H4 (cell line): ENCODE results near the gene NCAM2. TPM values are rescaled to one million over a fixed set of nuclear protein-coding genes. Genes with fewer than 3 reads are reported as not detected.

Experiments
- DNase-seq: peaks from one replicate; pipeline ENCODE4 v3.0.0-alpha.2; 2015; ENCODE audit warnings: low spot score
- total RNA-seq: library from RNA; depleted of rRNA; stranded (reverse); fragments of >200 nt; shearing (Covaris generic); gene quantifications from 2 replicates; pipeline ENCODE4 v1.2.3, GENCODE V29; 2014

The NCAM2 gene
- total RNA-seq, 1 experiment from 2014 or later: 9.8 TPM

DNA sequence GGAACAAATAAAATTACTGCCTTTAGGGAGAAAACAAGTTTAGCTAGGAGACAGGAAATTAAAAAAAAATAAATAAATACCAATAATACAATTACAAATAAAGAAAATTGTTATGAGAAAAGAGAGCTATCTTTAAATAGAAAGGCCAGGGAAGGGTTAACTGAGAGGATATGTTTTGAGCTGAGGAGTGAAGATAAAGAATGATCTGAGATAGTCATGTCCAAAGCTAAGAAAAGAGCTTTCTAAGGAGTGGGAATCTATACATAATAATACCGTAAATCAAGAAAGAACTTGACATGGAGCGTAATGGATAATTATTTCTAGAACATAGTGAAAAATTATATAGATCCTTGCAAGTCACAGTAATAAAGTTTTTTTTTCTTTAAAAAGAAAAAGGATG, 176.5 kb downstream of the NCAM2 start:
- no peak for DNase-seq

DNA sequence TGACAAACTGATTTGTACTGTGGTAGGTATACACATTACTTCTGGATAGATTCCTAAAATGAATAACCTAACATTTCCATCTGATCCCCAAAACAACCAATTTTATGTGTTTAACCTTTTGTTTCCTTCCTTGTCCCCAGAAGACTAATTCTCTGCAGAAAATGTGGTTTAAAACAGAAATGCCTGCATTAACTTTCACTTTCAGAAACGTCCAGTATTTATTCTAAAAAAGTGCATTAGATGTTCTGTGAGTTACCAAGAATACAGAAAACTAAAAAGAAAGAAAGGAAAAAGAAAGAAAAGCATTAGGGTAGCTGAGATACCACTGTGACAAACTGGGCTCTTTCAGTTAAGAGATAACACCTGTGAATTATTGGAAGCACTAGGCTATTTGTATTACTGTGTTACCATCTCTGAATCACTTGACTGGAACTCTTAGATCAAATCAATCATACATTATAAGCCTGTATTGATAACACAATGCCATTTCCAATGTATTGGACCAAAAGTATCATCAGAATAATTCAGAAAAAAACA, 177.7 kb downstream of the NCAM2 start:
- no peak for DNase-seq

DNA sequence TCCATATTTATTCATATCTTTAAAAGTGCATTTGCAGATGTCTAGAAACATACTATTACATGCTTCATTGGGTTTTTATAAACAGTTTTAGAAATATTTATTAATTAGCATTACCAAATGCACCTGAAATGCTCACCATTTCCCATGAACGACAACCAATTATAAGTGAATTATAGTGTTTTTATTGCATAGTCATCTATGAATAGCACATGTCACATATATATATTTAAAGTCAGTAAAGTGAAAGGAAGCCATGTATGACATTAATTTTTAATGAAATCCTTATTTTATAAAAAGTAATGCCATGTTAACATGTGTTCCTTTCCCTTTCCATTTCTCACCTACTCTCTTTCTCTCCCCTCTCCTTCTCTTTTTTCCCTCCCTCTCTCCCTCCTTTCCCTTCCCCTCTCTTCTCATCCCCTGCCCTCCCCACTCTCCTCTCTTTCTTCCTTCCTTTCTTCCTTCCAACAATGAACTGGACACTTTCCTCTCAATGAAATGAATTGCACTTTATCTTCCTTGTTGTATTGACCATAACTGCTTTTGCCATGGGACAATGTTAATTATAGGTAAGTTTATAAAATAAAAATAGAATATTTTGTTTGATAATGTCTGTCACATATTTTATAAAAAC, 179.3 kb downstream of the NCAM2 start:
- no peak for DNase-seq

- no peak for DNase-seq
Observed at GRCh38 chr21:21179619-21180298, 181.6 kb downstream of the NCAM2 start.

- no peak for DNase-seq
Observed at GRCh38 chr21:21182401-21183010, 184.3 kb downstream of the NCAM2 start.

- DNase-seq: no peak
Observed at GRCh38 chr21:21183092-21183491, 184.9 kb downstream of the NCAM2 start.

GRCh38 chr21:21184771-21185528, 186.7 kb downstream of the NCAM2 start:
- DNase-seq: no peak

DNA sequence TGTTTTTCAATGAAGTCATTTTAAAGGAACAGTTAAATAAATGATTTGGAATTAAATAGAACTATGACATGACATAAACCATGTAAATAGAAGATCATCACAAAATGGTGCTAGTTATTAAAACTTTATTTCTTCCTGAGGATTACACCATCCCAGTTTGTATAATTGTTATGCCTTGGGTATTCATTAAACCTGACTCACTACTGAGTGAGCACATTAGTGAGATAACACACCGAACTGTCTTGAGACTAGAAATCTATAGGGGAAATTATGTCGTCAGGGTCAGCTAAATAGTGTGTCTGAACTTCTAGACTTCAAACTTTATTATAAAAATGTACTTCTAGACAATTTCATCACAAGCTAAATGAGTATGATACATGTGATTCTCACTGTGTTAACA, 189.4 kb downstream of the NCAM2 start:
- no peak for DNase-seq

DNA sequence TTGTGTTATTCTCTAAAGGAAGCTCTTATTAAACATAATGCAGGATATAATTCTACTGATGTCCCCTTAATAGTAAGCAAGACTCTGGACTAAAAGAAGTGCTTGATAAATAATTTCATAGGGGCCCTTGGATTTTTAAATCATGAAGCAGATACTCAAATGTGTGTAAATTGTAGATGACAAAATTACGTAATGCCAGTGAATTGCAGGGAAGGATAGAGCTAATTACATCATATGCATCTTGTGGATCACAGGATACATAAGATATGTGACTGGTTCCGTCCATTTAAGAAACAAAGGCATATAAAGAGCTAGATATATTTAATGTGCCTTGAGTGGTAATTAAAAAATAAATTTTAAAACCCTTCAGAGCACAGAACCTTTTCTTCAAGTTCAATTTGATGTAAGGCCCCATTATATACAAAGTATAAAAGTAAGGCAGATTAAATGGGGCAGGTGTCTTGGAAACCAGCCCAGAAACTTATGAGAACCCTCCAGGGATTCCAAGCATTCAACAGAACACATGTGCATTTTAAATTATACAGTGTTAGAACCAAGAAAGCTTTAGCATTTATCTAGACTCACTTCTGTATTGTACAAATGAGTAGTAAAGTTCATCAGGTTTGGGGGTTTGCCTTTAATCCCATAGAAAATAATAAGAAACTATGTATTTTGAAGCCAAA, 190.4 kb downstream of the NCAM2 start:
- no peak for DNase-seq

- DNase-seq: no peak
Observed at GRCh38 chr21:21195417-21195943, 197.3 kb downstream of the NCAM2 start.

GRCh38 chr21:21196087-21196486, 197.9 kb downstream of the NCAM2 start:
- DNase-seq: no peak

DNA sequence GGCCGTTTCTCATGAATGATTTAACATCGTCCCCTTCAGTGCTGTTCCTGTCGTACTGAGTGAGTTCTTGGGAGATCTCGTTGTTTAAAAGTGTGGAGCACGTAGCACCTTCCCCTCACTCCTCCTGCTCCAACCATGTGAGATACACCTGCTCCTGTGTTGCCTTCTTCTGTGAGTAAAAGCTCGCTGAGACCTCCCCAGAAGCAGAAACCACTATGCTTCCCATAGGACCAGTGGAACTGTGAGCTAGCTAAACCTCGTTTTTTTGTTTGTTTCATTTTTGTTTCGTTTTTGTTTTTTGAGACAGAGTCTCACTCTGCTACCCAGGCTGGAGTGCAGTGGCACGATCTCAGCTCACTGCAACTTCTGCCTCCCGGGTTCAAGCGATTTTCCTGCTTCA, 198.6 kb downstream of the NCAM2 start:
- no peak for DNase-seq

DNA sequence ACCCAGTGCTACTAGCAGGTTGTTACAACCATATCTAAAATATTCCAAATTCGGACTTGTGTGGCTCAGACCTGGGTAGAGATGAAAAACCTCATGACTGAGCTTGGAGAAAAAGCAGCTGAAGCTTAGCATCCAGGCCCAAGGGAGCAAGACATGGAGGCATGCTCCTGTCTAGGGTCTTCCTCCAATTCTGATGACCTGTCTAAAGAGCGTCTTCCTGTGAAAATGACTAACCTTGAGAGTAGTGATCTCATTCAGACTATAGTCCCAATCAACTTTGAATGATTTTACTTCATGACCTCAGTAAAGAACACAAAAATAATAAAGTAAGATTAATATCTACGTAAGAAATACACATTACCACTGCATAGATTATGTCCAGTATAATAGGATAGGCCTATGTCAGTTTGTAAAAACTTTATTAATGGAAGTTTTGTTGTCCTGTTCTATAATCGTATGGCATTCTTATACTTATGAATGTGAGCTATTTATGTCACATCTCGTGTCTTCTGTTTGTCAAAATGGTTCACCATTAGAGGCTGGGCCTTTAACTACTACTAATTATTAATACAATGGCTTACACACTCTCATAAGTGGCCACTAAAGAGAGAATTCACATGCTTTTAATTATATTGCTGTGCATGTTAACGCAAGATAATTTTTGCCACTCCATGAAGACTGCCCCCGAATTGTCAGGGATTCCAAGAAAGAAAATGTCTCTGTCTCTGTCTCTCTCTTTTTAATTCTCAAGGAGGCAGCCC, 201.3 kb downstream of the NCAM2 start:
- DNase-seq: no peak

DNA sequence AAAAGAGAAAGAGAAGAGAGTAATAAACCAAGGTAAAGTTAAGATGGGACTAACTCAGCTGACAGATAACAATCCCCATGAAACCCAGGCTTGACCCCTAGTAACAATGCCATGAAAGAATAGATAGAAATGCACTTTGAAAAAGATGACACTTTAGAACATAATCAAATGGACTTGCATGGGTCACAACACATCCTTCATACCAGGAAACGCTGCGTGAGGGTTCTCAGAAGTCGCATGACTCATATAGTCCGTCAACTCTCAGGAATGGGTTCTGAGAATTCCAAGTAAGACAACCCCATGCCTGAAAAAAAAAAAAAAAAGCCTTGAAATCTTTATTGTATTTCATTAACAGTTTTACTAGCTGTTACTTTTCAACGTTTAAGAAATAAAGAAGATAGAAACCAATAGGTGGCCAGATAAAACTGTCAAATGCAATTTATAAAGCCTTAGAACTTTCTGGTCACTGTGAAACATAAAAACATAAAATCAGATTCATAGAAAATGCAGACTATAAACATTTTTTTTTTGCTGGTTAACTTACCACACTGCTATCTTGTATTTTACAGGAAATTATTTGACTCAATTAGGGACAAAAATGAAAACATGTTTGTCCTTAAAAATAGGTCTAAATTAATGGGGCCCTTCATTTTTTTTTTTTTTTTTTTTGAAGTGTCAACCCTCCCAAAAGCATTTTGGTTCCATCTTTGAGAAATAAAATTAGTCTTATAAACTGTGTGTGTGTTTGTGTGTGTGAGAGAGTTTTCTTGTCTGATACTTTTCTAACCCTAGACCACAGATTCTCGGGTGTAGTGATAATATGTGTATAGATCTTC, 202.1 kb downstream of the NCAM2 start:
- DNase-seq: peak; percentile 98

DNA sequence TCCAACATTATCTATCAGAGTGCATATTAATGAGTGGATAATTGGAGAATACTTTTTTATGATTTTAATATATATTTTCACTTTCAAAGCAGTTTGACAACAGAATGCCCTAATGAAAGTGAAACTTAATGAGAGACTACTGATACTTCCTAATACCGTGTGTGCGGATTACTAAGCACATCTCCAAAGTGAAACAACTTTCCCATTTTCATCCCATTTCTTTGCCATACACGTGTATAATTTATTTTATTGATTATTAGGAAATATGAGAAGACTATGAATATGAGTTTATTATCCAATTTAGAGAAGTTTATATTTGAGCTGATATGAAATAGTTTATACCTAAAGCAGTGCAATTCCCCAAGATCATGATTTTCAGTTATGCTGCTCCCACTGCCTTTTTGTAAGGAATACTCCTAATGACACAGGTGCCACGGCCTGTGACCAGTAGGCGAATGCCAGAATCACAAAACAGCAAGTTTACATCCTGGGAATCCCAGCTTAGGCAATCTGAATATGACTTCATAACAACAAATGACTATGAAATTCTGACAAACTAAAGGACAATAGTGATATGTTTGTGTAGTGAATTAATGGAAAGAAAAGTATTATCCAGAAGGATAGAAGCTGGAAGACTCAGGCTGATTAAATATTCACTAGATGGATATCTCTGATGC, 202.9 kb downstream of the NCAM2 start:
- peak; percentile 41 for DNase-seq

DNA sequence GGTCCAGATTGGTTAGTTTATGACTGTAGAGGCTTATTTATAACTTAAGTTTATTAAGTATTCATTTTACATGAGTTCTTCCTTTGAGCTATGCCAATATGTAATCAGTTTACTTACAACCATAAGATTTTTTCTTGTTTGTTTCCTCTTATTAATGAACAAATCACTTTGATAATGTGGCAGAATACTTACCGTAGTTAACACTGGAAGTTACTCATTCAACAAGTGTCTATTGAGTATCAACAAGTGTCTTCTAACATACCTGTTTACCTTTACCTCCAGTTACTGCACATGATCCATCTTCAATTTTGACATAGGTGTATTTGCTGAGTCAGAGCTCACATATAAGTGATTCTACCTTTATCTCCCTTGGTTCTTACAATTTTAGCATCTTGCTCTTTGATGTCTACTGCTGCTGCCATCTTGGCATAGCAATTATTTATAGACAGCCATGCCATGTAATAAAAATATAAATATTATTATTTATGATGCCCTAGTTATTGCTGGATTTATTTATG, 205.7 kb downstream of the NCAM2 start:
- DNase-seq: no peak

- DNase-seq: no peak
Observed at GRCh38 chr21:21204366-21204996, 206.3 kb downstream of the NCAM2 start.

GRCh38 chr21:21205604-21206003, 207.4 kb downstream of the NCAM2 start:
- no peak for DNase-seq
